CD4-positive, alpha-beta T cell (primary cell): Measurements from ENCODE around the gene C19orf67. TPM values are rescaled to one million over a fixed set of nuclear protein-coding genes. Genes with fewer than 3 reads are reported as not detected.

Experiments used
- ATAC-seq: fragments of 200-7000 bp; cut with Tn5 transposase; one replicate; pipeline ENCODE4 v1.10.0; 2022; ENCODE audit warnings: mild to moderate bottlenecking; ENCODE audit not compliant: poor library complexity
- CTCF ChIA-PET: fragments of 350-600 bp; sonication (Branson Sonifier 250); formaldehyde crosslinking; loops from one replicate; lab custom pipeline; 2021; ENCODE audit warnings: antibody characterized with exemption, inconsistent platforms; lab: Charles Lee
- POLR2A ChIA-PET: fragments of 350-600 bp; sonication (Branson Sonifier 250); formaldehyde crosslinking; loops from one replicate; lab custom pipeline; 2021; ENCODE audit warnings: antibody characterized with exemption, inconsistent platforms; lab: Charles Lee
- DNase-seq, 14 experiments: peaks; one replicate each; pipeline ENCODE4 v3.0.0-alpha.2; 2013 to 2020; ENCODE audit warnings: mixed read lengths in 2 of 14
- H3K27ac ChIP-seq, 2 donors: one replicate each; pipeline versions ENCODE4 v1.5.1 to v1.7.0; 2013; ENCODE audit warnings: low read length in 2 of 2, low read depth in 1 of 2, mild to moderate bottlenecking in 1 of 2
- H3K27me3 ChIP-seq, 2 experiments: 1 replicate in 1 of 2; 2 replicates in 1 of 2; pipeline versions ENCODE4 v1.6.1 to v1.7.0; 2013; ENCODE audit warnings: low read length in 2 of 2, control low read depth in 1 of 2, mild to moderate bottlenecking in 1 of 2, moderate library complexity in 1 of 2; ENCODE audit not compliant: insufficient read depth in 2 of 2, control insufficient read depth in 1 of 2
- H3K36me3 ChIP-seq: one replicate; pipeline ENCODE4 v1.6.1; 2013; ENCODE audit warnings: low read length, control low read depth; ENCODE audit not compliant: insufficient read depth
- H3K4me1 ChIP-seq: one replicate; pipeline ENCODE4 v1.6.1; 2013; ENCODE audit warnings: low read length, control low read depth; ENCODE audit not compliant: insufficient read depth
- H3K4me3 ChIP-seq: one replicate; pipeline ENCODE4 v1.5.1; 2013; ENCODE audit warnings: mild to moderate bottlenecking, low read length, moderate library complexity
- H3K9me3 ChIP-seq, 2 experiments: 1 replicate in 1 of 2; 2 replicates in 1 of 2; pipeline versions ENCODE4 v1.6.1 to v1.7.0; 2013; ENCODE audit warnings: low read length in 2 of 2, mild to moderate bottlenecking in 2 of 2, control low read depth in 1 of 2, moderate library complexity in 1 of 2; ENCODE audit not compliant: control insufficient read depth in 1 of 2, insufficient read depth in 1 of 2
- H3K27ac Mint-ChIP-seq: one replicate; pipeline ENCODE4 v1.8.0; 2020; ENCODE audit warnings: mixed read lengths
- H3K27me3 Mint-ChIP-seq: one replicate; pipeline ENCODE4 v1.8.0; 2021; ENCODE audit warnings: mixed read lengths
- H3K36me3 Mint-ChIP-seq: one replicate; pipeline ENCODE4 v1.8.0; 2021; ENCODE audit warnings: low read depth, mixed read lengths
- H3K4me1 Mint-ChIP-seq: one replicate; pipeline ENCODE4 v1.8.0; 2021; ENCODE audit warnings: low read depth, mixed read lengths
- H3K4me3 Mint-ChIP-seq: one replicate; pipeline ENCODE4 v1.8.0; 2020; ENCODE audit warnings: mild to moderate bottlenecking, mixed read lengths
- H3K9me3 Mint-ChIP-seq: one replicate; pipeline ENCODE4 v1.8.0; 2020; ENCODE audit warnings: mixed read lengths
- CTCF ChIP-seq: fragments of 200-600 bp; IDR thresholded peaks from one replicate; pipeline ENCODE4 v1.8.0; 2022; ENCODE audit warnings: antibody characterized with exemption, mild to moderate bottlenecking
- intact Hi-C, 2 experiments: fragments of 100-400 bp; cut with DNase I in 1 of 2; cut with micrococcal nuclease in 1 of 2; formaldehyde crosslinking; loops; one replicate each; pipeline versions ENCODE4 v1.15.1 to v1.9.0; 2023 to 2025; cut with DNase I, micrococcal nuclease
- total RNA-seq, 174 experiments: library from RNA in 2 of 174; stranded (reverse) in 2 of 174; gene quantifications; one replicate each; pipeline ENCODE4 v1.2.3 and lab custom pipeline; 2021 to 2026

C19orf67 gene
- total RNA-seq, 2 experiments from 2014 or later, result not detected

DNA sequence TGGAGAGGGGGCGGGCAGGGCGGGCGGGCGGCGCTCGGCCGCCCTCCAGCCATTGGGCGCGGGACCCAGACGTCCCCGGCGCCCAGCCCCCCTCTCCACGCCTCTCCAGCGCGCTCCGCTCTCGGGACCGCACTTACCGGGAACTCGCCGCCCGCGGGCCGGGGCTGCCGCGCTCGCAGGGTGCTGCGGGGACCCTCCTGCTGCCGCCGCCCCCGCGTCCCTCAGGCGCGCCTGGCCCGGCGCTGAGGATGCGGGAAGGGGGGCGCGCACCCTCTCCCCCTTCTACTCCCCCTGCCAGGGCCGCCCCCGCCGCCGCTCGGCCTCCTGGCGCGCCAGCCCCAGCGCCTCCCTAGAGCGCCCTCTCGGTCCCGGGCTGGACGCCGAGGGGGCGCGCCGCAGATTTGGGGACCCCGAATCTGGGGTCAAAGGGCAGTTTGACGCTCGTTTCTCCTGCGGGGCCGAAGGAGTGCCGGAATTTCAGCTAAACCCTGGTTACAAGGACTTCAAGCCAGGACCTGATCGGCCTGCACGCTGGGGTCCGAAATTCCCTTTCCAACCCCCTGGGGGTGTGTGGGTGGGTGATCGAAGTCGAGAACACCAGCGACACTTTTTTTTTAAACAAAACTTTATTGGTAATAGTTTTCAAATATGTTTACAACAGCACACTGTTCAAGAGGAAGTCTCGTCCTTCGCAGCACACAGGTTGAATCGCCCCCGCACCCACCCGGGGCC, 5.7 kb upstream of the C19orf67 start:
- peak overlapping the region; percentile 43 to 84 for H3K27ac ChIP-seq
- DNase-seq (peak; percentile 37 to 85 (median 58)), ATAC-seq (peak; percentile 49)
- peaks cover 5 to 7% of the 10 kb centered on the region in 2 experiments for H3K9me3 ChIP-seq
- ChIA-PET POLR2A (interaction anchor here (0.8 to 3.6 kb wide), 9 partner anchors 9 to 1300 kb away, joined by 3 to 39 read pairs (median 6); partner anchors contain the start of genes ASF1B, IL27RA, JUNB and MISP3), CTCF (interaction anchor here (0.6 to 2.2 kb wide), 3 partner anchors 19 to 304 kb away, joined by 3 to 8 read pairs (median 5); partner anchors contain the start of genes ASF1B and MISP3)
- no peaks in the 10 kb centered on the region for H3K27me3 Mint-ChIP-seq
- H3K4me3 ChIP-seq, result peak overlapping the region; percentile 71
- H3K4me1 ChIP-seq, result peaks cover 21% of the 10 kb centered on the region
- H3K27ac Mint-ChIP-seq, result peak overlapping the region; percentile 87
- H3K36me3 ChIP-seq, result peaks cover 12% of the 10 kb centered on the region
- TF ChIP-seq CTCF, result peak; percentile 27
- peak overlapping the region; percentile 100 for H3K4me3 Mint-ChIP-seq
- peaks cover 27% of the 10 kb centered on the region for H3K4me1 Mint-ChIP-seq
- H3K36me3 Mint-ChIP-seq, result peaks cover 33% of the 10 kb centered on the region
- H3K9me3 Mint-ChIP-seq, result peaks cover 4% of the 10 kb centered on the region
- intact Hi-C loops, result loop anchor here in 1 of 2 experiments (1.0 kb wide), 1 partner anchor 26 kb away; the partner anchor contains the start of gene PRKACA
- no peaks in the 10 kb centered on the region for H3K27me3 ChIP-seq

GRCh38 chr19:14090509-14091080, 5.0 kb upstream of the C19orf67 start, which contains the start of gene SAMD1:
Gene SAMD1 (minus strand): TSS chr19:14090751.
- peak; percentile 75 to 95 (median 87) for DNase-seq
- Histone ChIP-seq H3K27ac (peak within 1 kb of the TSS; percentile 43 to 84), H3K4me3 (peak within 1 kb of the TSS; percentile 71), H3K27me3 (no peaks in the 10 kb centered on the region), H3K36me3 (peaks cover 12% of the 10 kb centered on the region), H3K4me1 (peaks cover 21% of the 10 kb centered on the region), H3K9me3 (peaks cover 5 to 7% of the 10 kb centered on the region in 2 experiments)
- no peaks in the 10 kb centered on the region for H3K27me3 Mint-ChIP-seq
- ATAC-seq, result peak; percentile 62
- H3K27ac Mint-ChIP-seq, result peak within 1 kb of the TSS; percentile 87
- intact Hi-C loops, result loop anchor here in 1 of 2 experiments (1.0 kb wide), 1 partner anchor 27 kb away; the partner anchor contains the start of gene PRKACA
- TF ChIP-seq CTCF, result no peak
- H3K9me3 Mint-ChIP-seq, result peaks cover 4% of the 10 kb centered on the region
- ChIA-PET CTCF (interaction anchor here (1.0 to 3.9 kb wide), 3 partner anchors 18 to 46 kb away, joined by 5 to 14 read pairs (median 8); partner anchors contain the start of genes ASF1B and MISP3), POLR2A (interaction anchor here (0.9 to 3.6 kb wide), 7 partner anchors 9 to 973 kb away, joined by 3 to 39 read pairs (median 3); partner anchors contain the start of genes ASF1B, NACC1 and PRKACA)
- peaks cover 27% of the 10 kb centered on the region for H3K4me1 Mint-ChIP-seq
- H3K36me3 Mint-ChIP-seq, result peaks cover 33% of the 10 kb centered on the region
- H3K4me3 Mint-ChIP-seq, result peak within 1 kb of the TSS; percentile 100
